ENCODE results near the gene ARHGAP10.

- TF ChIP-seq, protein P1, sequence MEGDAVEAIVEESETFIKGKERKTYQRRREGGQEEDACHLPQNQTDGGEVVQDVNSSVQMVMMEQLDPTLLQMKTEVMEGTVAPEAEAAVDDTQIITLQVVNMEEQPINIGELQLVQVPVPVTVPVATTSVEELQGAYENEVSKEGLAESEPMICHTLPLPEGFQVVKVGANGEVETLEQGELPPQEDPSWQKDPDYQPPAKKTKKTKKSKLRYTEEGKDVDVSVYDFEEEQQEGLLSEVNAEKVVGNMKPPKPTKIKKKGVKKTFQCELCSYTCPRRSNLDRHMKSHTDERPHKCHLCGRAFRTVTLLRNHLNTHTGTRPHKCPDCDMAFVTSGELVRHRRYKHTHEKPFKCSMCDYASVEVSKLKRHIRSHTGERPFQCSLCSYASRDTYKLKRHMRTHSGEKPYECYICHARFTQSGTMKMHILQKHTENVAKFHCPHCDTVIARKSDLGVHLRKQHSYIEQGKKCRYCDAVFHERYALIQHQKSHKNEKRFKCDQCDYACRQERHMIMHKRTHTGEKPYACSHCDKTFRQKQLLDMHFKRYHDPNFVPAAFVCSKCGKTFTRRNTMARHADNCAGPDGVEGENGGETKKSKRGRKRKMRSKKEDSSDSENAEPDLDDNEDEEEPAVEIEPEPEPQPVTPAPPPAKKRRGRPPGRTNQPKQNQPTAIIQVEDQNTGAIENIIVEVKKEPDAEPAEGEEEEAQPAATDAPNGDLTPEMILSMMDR (IDR thresholded peaks at IDR 0.05; ENCODE audit: insufficient read depth, low read depth, low read length) = no peak
- no peak for TF ChIP-seq EZH2 (IDR thresholded peaks at IDR 0.05; ENCODE audit: insufficient read depth, low read length)
These were observed 37.5 kb downstream of the ARHGAP10 start for GRCh38 chr4:147769386-147769785.

All from astrocyte (in vitro differentiated cells and primary cell).